HepG2 (cell line): ENCODE data around the gene INPP5K. TPM values are rescaled to one million over a fixed set of nuclear protein-coding genes. Genes with fewer than 3 reads are reported as not detected.

Experiments used
- ATAC-seq: fragments of 200-7000 bp; cut with Tn5 transposase; 3 replicates; pipeline ENCODE4 v1.9.1; 2020; ENCODE audit warnings: mild to moderate bottlenecking, moderate library complexity
- BruUV-seq: library from RNA; stranded (reverse); fragments of 400-500 nt; replicated peaks from 2 replicates; lab custom pipeline; 2021; lab: Mats Ljungman, UMichigan
- CTCF ChIA-PET: fragments of 300-600 bp; formaldehyde crosslinking; extraction: SDS; loops from one replicate; lab custom pipeline; 2021; ENCODE audit warnings: low total read pairs, inconsistent platforms, low intra/inter-chr PET ratio; lab: Yijun Ruan, JAX
- POLR2A ChIA-PET: fragments of 350-600 bp; sonication (Branson Sonifier 250); formaldehyde crosslinking; loops from one replicate; lab custom pipeline; 2020; ENCODE audit warnings: antibody characterized with exemption, inconsistent platforms; lab: Yijun Ruan, JAX
- DNase-seq: peaks from one replicate; pipeline ENCODE4 v3.0.0-alpha.2; 2015; ENCODE audit warnings: low spot score
- FAIRE-seq: peaks from 3 replicates; lab custom pipeline; 2011; peaks lifted over from hg19 to GRCh38; lab: Jason Lieb, UNC
- H2AFZ ChIP-seq: one replicate; pipeline ENCODE4 v1.6.1; 2011; ENCODE audit warnings: low read length, inconsistent platforms
- H3K27ac ChIP-seq: fragments of 300-600 bp; 3 replicates; pipeline ENCODE4 v1.8.0; 2011; ENCODE audit warnings: mixed run types, mild to moderate bottlenecking, mixed read lengths, low read length, inconsistent platforms; ENCODE audit not compliant: insufficient read depth; ENCODE audit errors: extremely low read length
- H3K27me3 ChIP-seq, 2 experiments: fragments of 200-600 bp in 1 of 2; 2 replicates in 1 of 2; 3 replicates in 1 of 2; pipeline versions ENCODE4 v1.6.0 to v1.8.0; 2011; ENCODE audit warnings: low read length in 2 of 2, mild to moderate bottlenecking in 2 of 2, moderate library complexity in 2 of 2, inconsistent platforms in 1 of 2; ENCODE audit not compliant: insufficient read depth in 2 of 2, control insufficient read depth in 1 of 2
- H3K36me3 ChIP-seq, 2 experiments: fragments of 200-600 bp in 1 of 2; replicated peaks in 1 of 2; 2 replicates in 1 of 2; 3 replicates in 1 of 2; pipeline versions ENCODE4 v1.5.1 to v1.8.0; 2011; ENCODE audit warnings: low read length in 2 of 2, inconsistent platforms in 1 of 2; ENCODE audit not compliant: insufficient read depth in 2 of 2, control insufficient read depth in 1 of 2
- H3K4me1 ChIP-seq: 2 replicates; pipeline ENCODE4 v1.5.1; 2012; ENCODE audit warnings: low read length, inconsistent platforms; ENCODE audit not compliant: insufficient read depth
- H3K4me2 ChIP-seq: 2 replicates; pipeline ENCODE4 v1.6.0; 2011; ENCODE audit warnings: low read depth, low read length, inconsistent platforms
- H3K4me3 ChIP-seq, 3 experiments: fragments of 200-600 bp in 1 of 3; sonication (generic), shearing (Covaris generic) in 1 of 3; replicated peaks in 1 of 3; 2 replicates each; pipeline ENCODE4 v1.5.1; 2011 to 2016; ENCODE audit warnings: low read length in 3 of 3, inconsistent platforms in 2 of 3, low read depth in 2 of 3, mild to moderate bottlenecking in 2 of 3, control low read depth in 1 of 3, mixed read lengths in 1 of 3; ENCODE audit not compliant: insufficient read depth in 1 of 3
- H3K79me2 ChIP-seq: one replicate; pipeline ENCODE4 v1.6.1; 2011; ENCODE audit warnings: low read length, inconsistent platforms; ENCODE audit not compliant: insufficient read depth
- H3K9ac ChIP-seq: 2 replicates; pipeline ENCODE4 v1.6.0; 2011; ENCODE audit warnings: mild to moderate bottlenecking, low read depth, low read length, inconsistent platforms; ENCODE audit not compliant: insufficient read depth
- H3K9me3 ChIP-seq: 2 replicates; pipeline ENCODE4 v1.5.1; 2012; ENCODE audit warnings: mild to moderate bottlenecking, low read length
- H4K20me1 ChIP-seq: 2 replicates; pipeline ENCODE4 v1.6.0; 2011; ENCODE audit warnings: inconsistent platforms, mild to moderate bottlenecking, low read length, moderate library complexity; ENCODE audit not compliant: insufficient read depth
- MIER3 ChIP-seq: IDR thresholded peaks from 2 replicates; pipeline ENCODE4 v1.6.1; 2016; ENCODE audit warnings: missing compliant biosample characterization, borderline replicate concordance
- MLLT10 ChIP-seq: sonication (generic); formaldehyde crosslinking; IDR thresholded peaks from 2 replicates; pipeline ENCODE4 v1.4.0; 2020; ENCODE audit warnings: missing genetic modification reagents
- NFKBIZ ChIP-seq: IDR thresholded peaks from 2 replicates; pipeline ENCODE4 v1.6.1; 2018; ENCODE audit warnings: missing genetic modification reagents, missing compliant biosample characterization
- ZBTB14 ChIP-seq: sonication (generic); formaldehyde crosslinking; IDR thresholded peaks from 2 replicates; pipeline ENCODE4 v1.4.0; 2020; ENCODE audit warnings: missing genetic modification reagents
- ZNF24 ChIP-seq: fragments of 450-650 bp; IDR thresholded peaks from 2 replicates; pipeline ENCODE4 v1.6.1; 2017; ENCODE audit warnings: antibody characterized with exemption, mild to moderate bottlenecking
- ZNF331 ChIP-seq: sonication (generic); formaldehyde crosslinking; IDR thresholded peaks from 2 replicates; pipeline ENCODE4 v1.4.0; 2020; ENCODE audit warnings: missing genetic modification reagents
- ZNF343 ChIP-seq: sonication (generic); formaldehyde crosslinking; IDR thresholded peaks from 2 replicates; pipeline ENCODE4 v1.4.0; 2020; ENCODE audit warnings: mild to moderate bottlenecking, missing genetic modification reagents
- ZNF580 ChIP-seq: IDR thresholded peaks from 2 replicates; pipeline ENCODE4 v1.6.1; 2016; ENCODE audit warnings: low read depth, borderline replicate concordance
- ZSCAN31 ChIP-seq: sonication (generic); formaldehyde crosslinking; IDR thresholded peaks from 2 replicates; pipeline ENCODE4 v1.5.0; 2020; ENCODE audit warnings: low read depth, mild to moderate bottlenecking, missing genetic modification reagents
- WGBS: methylation state at CpG from one replicate; pipeline ENCODE4 v1.1.6; 2017; ENCODE audit warnings: low lambda C conversion rate; 5-methylcytosine and 5-hydroxymethylcytosine counted together
- in situ Hi-C: cut with HindIII; loops from 2 replicates; pipeline ENCODE4 v1.10.0; 2017; ENCODE audit warnings: low pct_unique_long_range_greater_than_20kb; ENCODE audit not compliant: extremely low pct_ligation_motif_present
- intact Hi-C: fragments of 100-400 bp; cut with micrococcal nuclease; formaldehyde crosslinking; loops from one replicate; pipeline ENCODE4 v1.10.0; 2022; ENCODE audit not compliant: unreplicated experiment
- polyA plus RNA-seq, 8 experiments: library from polyadenylated mRNA; depleted of rRNA in 3 of 8; stranded (reverse) in 7 of 8; unstranded in 1 of 8; fragments of >200 nt; fragmentation: Illumina TruSeq in 4 of 8; extraction: Trizol in 4 of 8; gene quantifications; 2 replicates each; pipeline versions ENCODE4 v1.2.1 to v1.2.3, GENCODE V29; 2011 to 2016; ENCODE audit warnings: low read depth in 4 of 8, missing spikeins in 1 of 8, mixed read lengths in 1 of 8; ENCODE audit not compliant: insufficient read depth in 1 of 8
- total RNA-seq, 5 experiments: library from RNA; depleted of rRNA; stranded (reverse); fragments of >200 nt; fragmentation: Illumina TruSeq; extraction: Trizol; gene quantifications; 2 replicates each; pipeline ENCODE4 v1.2.3, GENCODE V29; 2016; ENCODE audit warnings: low read depth in 1 of 5
- TF ChIP-seq, protein P1 (sequence below): sonication (generic); formaldehyde crosslinking; conservative IDR thresholded peaks from 2 replicates; pipeline ENCODE4 v1.4.0; 2020; ENCODE audit warnings: missing genetic modification reagents
- TF ChIP-seq, protein P2 (sequence below): IDR thresholded peaks from 2 replicates; pipeline ENCODE4 v1.6.1; 2016; ENCODE audit warnings: low read depth, control low read depth

Gene INPP5K
- total and polyA plus RNA-seq, 2 of the 13 experiments (the other 11 are each of a cell fraction or from before 2014, with no cell fraction given): 4.8 to 9.6 TPM

DNA sequence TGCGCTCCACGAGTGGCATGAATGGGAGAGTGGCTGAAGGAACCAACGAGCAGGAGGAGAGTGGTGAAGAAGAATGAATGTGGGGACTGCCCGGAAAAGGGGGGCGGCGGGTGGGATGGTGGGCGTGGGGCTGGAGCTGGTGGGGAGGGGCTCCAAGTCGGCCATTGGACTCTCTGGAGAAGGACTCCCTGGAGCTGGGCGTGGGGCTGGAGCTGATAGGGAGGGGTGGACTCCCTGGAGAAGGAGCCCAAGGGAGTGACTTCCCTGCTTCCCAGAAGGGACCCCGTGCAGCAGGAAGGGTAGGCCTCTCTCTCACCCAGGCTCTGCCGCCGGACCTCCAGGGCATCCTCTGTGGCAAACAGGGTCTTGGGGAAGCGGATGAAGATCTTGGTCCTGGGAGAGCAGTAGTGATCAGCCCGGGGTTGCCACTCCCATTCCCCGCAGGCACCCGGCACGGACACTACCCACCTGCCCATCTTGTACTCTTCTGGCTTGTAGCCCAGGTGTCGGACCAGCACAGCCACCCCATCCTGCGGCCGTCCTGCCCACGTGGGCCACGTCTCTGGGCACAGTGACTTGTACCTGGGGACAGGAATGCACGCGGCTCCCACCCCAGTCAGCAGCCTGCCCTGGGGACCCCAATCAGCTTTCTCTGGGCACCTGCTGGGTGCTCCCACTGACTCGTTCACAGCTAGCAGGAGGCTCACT, 45.5 kb downstream of the INPP5K start:
- no peak overlapping the region for H3K27ac ChIP-seq
- H3K4me3 ChIP-seq: no peak overlapping the region
- no peaks in the 10 kb centered on the region for H3K9me3 ChIP-seq
- ATAC-seq (no peak), FAIRE-seq (no peak), DNase-seq (no peak)
- no peak overlapping the region for H3K9ac ChIP-seq
- H2AFZ ChIP-seq: no peak overlapping the region
- no peaks in the 10 kb centered on the region for H3K79me2 ChIP-seq
- peaks cover 9 to 22% of the 10 kb centered on the region in 2 experiments; a peak in 3 of 5 replicates for H3K36me3 ChIP-seq
- whole genome bisulfite sequencing: 96% methylated on average over 16 of the region's 25 CpGs
- H3K27me3 ChIP-seq: no peaks in the 10 kb centered on the region
- TF ChIP-seq ZNF24: no peak
- no peak for TF ChIP-seq ZNF343 (CRISPR knock-in tag)
- H3K4me2 ChIP-seq: no peak overlapping the region
- CTCF ChIA-PET: no interaction called here
- POLR2A ChIA-PET: no interaction called here
- H4K20me1 ChIP-seq: no peaks in the 10 kb centered on the region; the same call in 1 of the 2 replicates
- intact Hi-C loops (no loop called here), in situ Hi-C loops (no loop called here)
- H3K4me1 ChIP-seq: peaks cover 19% of the 10 kb centered on the region
- no TSS peak for BruUV-seq

GRCh38 chr17:1470071-1470754, 46.2 kb downstream of the INPP5K start:
- whole genome bisulfite sequencing: 92% methylated on average over 24 of the region's 33 CpGs
- H3K27ac ChIP-seq: no peak overlapping the region
- no peak for ATAC-seq
- H3K9ac ChIP-seq: no peak overlapping the region
- H3K9me3 ChIP-seq: no peaks in the 10 kb centered on the region
- H3K79me2 ChIP-seq: no peaks in the 10 kb centered on the region
- no peak overlapping the region for H2AFZ ChIP-seq
- peaks cover 8 to 17% of the 10 kb centered on the region in 2 experiments; a peak in 3 of 5 replicates for H3K36me3 ChIP-seq
- no peaks in the 10 kb centered on the region; the same call in 1 of the 2 replicates for H4K20me1 ChIP-seq
- no peak for FAIRE-seq
- intact Hi-C loops (no loop called here), in situ Hi-C loops (no loop called here)
- ChIA-PET CTCF (no interaction called here), POLR2A (no interaction called here)
- H3K4me2 ChIP-seq: no peak overlapping the region
- H3K4me1 ChIP-seq: peaks cover 19% of the 10 kb centered on the region
- no TSS peak for BruUV-seq
- H3K4me3 ChIP-seq: no peak overlapping the region
- H3K27me3 ChIP-seq: no peaks in the 10 kb centered on the region
- no peak for DNase-seq
- TF ChIP-seq MLLT10 (CRISPR knock-in tag) (no peak), ZSCAN31 (CRISPR knock-in tag) (no peak), ZBTB14 (CRISPR knock-in tag) (no peak), MIER3 (CRISPR knock-in tag) (no peak), ZNF331 (no peak), NFKBIZ (CRISPR knock-in tag) (no peak), ZNF580 (CRISPR knock-in tag) (no peak)
- TF ChIP-seq, protein P1, sequence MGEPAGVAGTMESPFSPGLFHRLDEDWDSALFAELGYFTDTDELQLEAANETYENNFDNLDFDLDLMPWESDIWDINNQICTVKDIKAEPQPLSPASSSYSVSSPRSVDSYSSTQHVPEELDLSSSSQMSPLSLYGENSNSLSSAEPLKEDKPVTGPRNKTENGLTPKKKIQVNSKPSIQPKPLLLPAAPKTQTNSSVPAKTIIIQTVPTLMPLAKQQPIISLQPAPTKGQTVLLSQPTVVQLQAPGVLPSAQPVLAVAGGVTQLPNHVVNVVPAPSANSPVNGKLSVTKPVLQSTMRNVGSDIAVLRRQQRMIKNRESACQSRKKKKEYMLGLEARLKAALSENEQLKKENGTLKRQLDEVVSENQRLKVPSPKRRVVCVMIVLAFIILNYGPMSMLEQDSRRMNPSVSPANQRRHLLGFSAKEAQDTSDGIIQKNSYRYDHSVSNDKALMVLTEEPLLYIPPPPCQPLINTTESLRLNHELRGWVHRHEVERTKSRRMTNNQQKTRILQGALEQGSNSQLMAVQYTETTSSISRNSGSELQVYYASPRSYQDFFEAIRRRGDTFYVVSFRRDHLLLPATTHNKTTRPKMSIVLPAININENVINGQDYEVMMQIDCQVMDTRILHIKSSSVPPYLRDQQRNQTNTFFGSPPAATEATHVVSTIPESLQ (CRISPR knock-in tag): no peak
- TF ChIP-seq, protein P2, sequence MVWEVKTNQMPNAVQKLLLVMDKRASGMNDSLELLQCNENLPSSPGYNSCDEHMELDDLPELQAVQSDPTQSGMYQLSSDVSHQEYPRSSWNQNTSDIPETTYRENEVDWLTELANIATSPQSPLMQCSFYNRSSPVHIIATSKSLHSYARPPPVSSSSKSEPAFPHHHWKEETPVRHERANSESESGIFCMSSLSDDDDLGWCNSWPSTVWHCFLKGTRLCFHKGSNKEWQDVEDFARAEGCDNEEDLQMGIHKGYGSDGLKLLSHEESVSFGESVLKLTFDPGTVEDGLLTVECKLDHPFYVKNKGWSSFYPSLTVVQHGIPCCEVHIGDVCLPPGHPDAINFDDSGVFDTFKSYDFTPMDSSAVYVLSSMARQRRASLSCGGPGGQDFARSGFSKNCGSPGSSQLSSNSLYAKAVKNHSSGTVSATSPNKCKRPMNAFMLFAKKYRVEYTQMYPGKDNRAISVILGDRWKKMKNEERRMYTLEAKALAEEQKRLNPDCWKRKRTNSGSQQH (CRISPR knock-in tag): no peak
